H9 (cell line): ENCODE measurements around the gene TWSG1. TPM values are rescaled to one million over a fixed set of nuclear protein-coding genes. Genes with fewer than 3 reads are reported as not detected.

Experiments used
- DNase-seq: peaks from one replicate; pipeline ENCODE4 v3.0.0-alpha.2; 2017
- H2AFZ ChIP-seq: one replicate; pipeline ENCODE4 v1.6.1; 2013; ENCODE audit warnings: mild to moderate bottlenecking, low read length, control low read depth, moderate library complexity
- H2AK5ac ChIP-seq: 2 replicates; pipeline ENCODE4 v1.6.1; 2013; ENCODE audit warnings: low read length, control low read depth, mixed read lengths; ENCODE audit not compliant: insufficient read length
- H2BK120ac ChIP-seq: one replicate; pipeline ENCODE4 v1.6.1; 2013; ENCODE audit warnings: low read depth, mild to moderate bottlenecking, low read length, control low read depth, inconsistent platforms; ENCODE audit not compliant: poor library complexity, severe bottlenecking
- H2BK12ac ChIP-seq: 2 replicates; pipeline ENCODE4 v1.6.1; 2013; ENCODE audit warnings: low read length, control low read depth, mixed read lengths, low read depth; ENCODE audit not compliant: insufficient read length
- H2BK15ac ChIP-seq: 2 replicates; pipeline ENCODE4 v1.6.1; 2013; ENCODE audit warnings: low read depth, low read length, control low read depth
- H2BK20ac ChIP-seq: one replicate; pipeline ENCODE4 v1.6.1; 2013; ENCODE audit warnings: low read depth, mild to moderate bottlenecking, low read length, control low read depth, inconsistent platforms; ENCODE audit not compliant: poor library complexity, severe bottlenecking
- H2BK5ac ChIP-seq: 2 replicates; pipeline ENCODE4 v1.6.1; 2013; ENCODE audit warnings: low read length, control low read depth, mixed read lengths; ENCODE audit not compliant: insufficient read length
- H3K14ac ChIP-seq: 2 replicates; pipeline ENCODE4 v1.6.1; 2013; ENCODE audit warnings: low read length, control low read depth; ENCODE audit not compliant: insufficient read depth
- H3K18ac ChIP-seq: 2 replicates; pipeline ENCODE4 v1.6.1; 2013; ENCODE audit warnings: low read depth, mild to moderate bottlenecking, mixed read lengths, low read length, control low read depth; ENCODE audit not compliant: insufficient read length
- H3K23ac ChIP-seq: 2 replicates; pipeline ENCODE4 v1.6.1; 2013; ENCODE audit warnings: low read length, control low read depth, mixed read lengths, low read depth; ENCODE audit not compliant: insufficient read length
- H3K23me2 ChIP-seq: 2 replicates; pipeline ENCODE4 v1.6.1; 2013; ENCODE audit warnings: low read depth, mild to moderate bottlenecking, mixed read lengths, low read length, control low read depth; ENCODE audit not compliant: insufficient read length, poor library complexity, severe bottlenecking
- H3K27ac ChIP-seq: 2 replicates; pipeline ENCODE4 v1.5.1; 2013; ENCODE audit warnings: low read length, control low read depth, mixed read lengths, low read depth; ENCODE audit not compliant: insufficient read length
- H3K27me3 ChIP-seq: 2 replicates; pipeline ENCODE4 v1.6.1; 2013; ENCODE audit warnings: low read length, control low read depth, inconsistent platforms; ENCODE audit not compliant: insufficient read depth
- H3K4ac ChIP-seq: 2 replicates; pipeline ENCODE4 v1.6.1; 2013; ENCODE audit warnings: low read depth, mild to moderate bottlenecking, control low read depth, inconsistent platforms, low read length, moderate library complexity
- H3K4me1 ChIP-seq: 2 replicates; pipeline ENCODE4 v1.6.1; 2013; ENCODE audit warnings: low read length, control low read depth, inconsistent platforms; ENCODE audit not compliant: insufficient read depth
- H3K4me2 ChIP-seq: 2 replicates; pipeline ENCODE4 v1.6.1; 2013; ENCODE audit warnings: low read length, control low read depth, mixed read lengths; ENCODE audit not compliant: insufficient read length, insufficient read depth
- H3K56ac ChIP-seq: 2 replicates; pipeline ENCODE4 v1.6.1; 2013; ENCODE audit warnings: low read depth, mild to moderate bottlenecking, mixed read lengths, low read length, control low read depth; ENCODE audit not compliant: insufficient read length
- H3K79me1 ChIP-seq: 2 replicates; pipeline ENCODE4 v1.6.1; 2013; ENCODE audit warnings: low read depth, mild to moderate bottlenecking, moderate library complexity, low read length, control low read depth, inconsistent platforms; ENCODE audit not compliant: insufficient read depth, poor library complexity, severe bottlenecking
- H3K79me2 ChIP-seq: 2 replicates; pipeline ENCODE4 v1.6.1; 2013; ENCODE audit warnings: low read length, control low read depth, inconsistent platforms; ENCODE audit not compliant: insufficient read depth
- H3K9ac ChIP-seq: 2 replicates; pipeline ENCODE4 v1.6.1; 2013; ENCODE audit warnings: low read length, control low read depth, mixed read lengths; ENCODE audit not compliant: insufficient read length; ENCODE audit errors: extremely low read depth
- H3K9me3 ChIP-seq: one replicate; pipeline ENCODE4 v1.6.1; 2013; ENCODE audit warnings: low read depth, low read length, inconsistent platforms; ENCODE audit not compliant: control insufficient read depth
- H3T11ph ChIP-seq: one replicate; pipeline ENCODE4 v1.6.1; 2013; ENCODE audit warnings: mild to moderate bottlenecking, low read length, control low read depth, inconsistent platforms
- H4K20me1 ChIP-seq: one replicate; pipeline ENCODE4 v1.6.1; 2013; ENCODE audit not compliant: control insufficient read depth, insufficient read length, insufficient read depth
- H4K5ac ChIP-seq: 2 replicates; pipeline ENCODE4 v1.6.1; 2013; ENCODE audit warnings: low read depth, mild to moderate bottlenecking, mixed read lengths, low read length, control low read depth; ENCODE audit not compliant: insufficient read length
- H4K8ac ChIP-seq: replicated peaks from 2 replicates; pipeline ENCODE4 v1.6.1; 2013; ENCODE audit warnings: low read length, control low read depth, mixed read lengths, low read depth; ENCODE audit not compliant: insufficient read length
- H4K91ac ChIP-seq: 2 replicates; pipeline ENCODE4 v1.6.1; 2013; ENCODE audit warnings: low read depth, mild to moderate bottlenecking, moderate library complexity, mixed read lengths, low read length, control low read depth; ENCODE audit not compliant: insufficient read length
- H3K27ac Mint-ChIP-seq, 3 experiments: 2 replicates in 2 of 3; 3 replicates in 1 of 3; pipeline ENCODE4 v1.8.0; 2020 to 2021; ENCODE audit warnings: mixed read lengths in 3 of 3, mild to moderate bottlenecking in 1 of 3, moderate library complexity in 1 of 3
- H3K27me3 Mint-ChIP-seq: 2 replicates; pipeline ENCODE4 v1.8.0; 2021; ENCODE audit warnings: low read depth, mild to moderate bottlenecking, moderate library complexity, mixed read lengths
- H3K36me3 Mint-ChIP-seq, 3 experiments: 2 replicates in 2 of 3; 3 replicates in 1 of 3; pipeline ENCODE4 v1.8.0; 2020 to 2021; ENCODE audit warnings: low read depth in 3 of 3, mixed read lengths in 3 of 3; ENCODE audit not compliant: insufficient read depth in 1 of 3
- H3K4me1 Mint-ChIP-seq, 2 experiments: 2 replicates each; pipeline ENCODE4 v1.8.0; 2020; ENCODE audit warnings: mixed read lengths in 2 of 2
- H3K4me3 Mint-ChIP-seq, 2 experiments: 2 replicates in 1 of 2; 3 replicates in 1 of 2; pipeline ENCODE4 v1.8.0; 2020 to 2021; ENCODE audit warnings: mild to moderate bottlenecking in 2 of 2, mixed read lengths in 2 of 2, moderate library complexity in 1 of 2
- H3K9me3 Mint-ChIP-seq, 2 experiments: 2 replicates in 1 of 2; 3 replicates in 1 of 2; pipeline ENCODE4 v1.8.0; 2020; ENCODE audit warnings: mild to moderate bottlenecking in 2 of 2, mixed read lengths in 2 of 2, moderate library complexity in 1 of 2
- CTCF ChIP-seq: fragments of 200-600 bp; sonication (generic); conservative IDR thresholded peaks from 3 replicates; pipeline ENCODE4 v1.8.0; 2021; ENCODE audit warnings: antibody characterized with exemption, mild to moderate bottlenecking
- WGBS: extraction: QIAGEN DNeasy Blood & Tissue Kit; methylation state at CpG from one replicate; pipeline ENCODE4 v1.1.7; 2013; ENCODE audit warnings: missing lambda C conversion rate, low lambda C conversion rate, mixed read lengths; ENCODE audit not compliant: insufficient read length; ENCODE audit errors: extremely low coverage; 5-methylcytosine and 5-hydroxymethylcytosine counted together
- total RNA-seq: library from RNA; stranded (reverse); gene quantifications from 2 replicates; pipeline ENCODE4 v1.2.1, GENCODE V29; 2021

TWSG1 gene
- total RNA-seq, 1 experiment from 2014 or later = 25.7 TPM

GRCh38 chr18:9380621-9381395 is 46.2 kb downstream of the TWSG1 start:
- Histone ChIP-seq H2BK5ac (no peak overlapping the region), H3K79me2 (no peaks in the 10 kb centered on the region), H2BK120ac (no peak overlapping the region), H4K91ac (no peak overlapping the region), H2BK20ac (no peak overlapping the region), H3K56ac (no peak overlapping the region), H2BK12ac (no peak overlapping the region), H4K8ac (no peak overlapping the region), H2AK5ac (no peak overlapping the region), H3K9me3 (no peaks in the 10 kb centered on the region), H4K5ac (no peak overlapping the region), H4K20me1 (no peaks in the 10 kb centered on the region), H3K79me1 (no peaks in the 10 kb centered on the region), H2AFZ (no peak overlapping the region), H3K4ac (no peak overlapping the region), H3K27ac (no peak overlapping the region), H3T11ph (no peak overlapping the region), H3K23me2 (no peaks in the 10 kb centered on the region), H3K18ac (no peak overlapping the region), H3K23ac (no peak overlapping the region), H2BK15ac (no peak overlapping the region), H3K27me3 (no peaks in the 10 kb centered on the region), H3K9ac (no peak overlapping the region), H3K14ac (no peak overlapping the region), H3K4me2 (no peak overlapping the region), H3K4me1 (peaks cover 2% of the 10 kb centered on the region; the same call in 1 of the 2 replicates)
- DNase-seq = no peak
- no peak for TF ChIP-seq CTCF
- Mint-ChIP-seq H3K36me3 (peaks cover 0 to 19% (median 7%) of the 10 kb centered on the region in 3 experiments), H3K9me3 (no peaks in the 10 kb centered on the region; a peak in 1 of 5 replicates), H3K27me3 (no peaks in the 10 kb centered on the region), H3K27ac (peak overlapping the region in 2 of 3 experiments; percentile 11 to 94; a peak in 5 of 7 replicates), H3K4me1 (peaks cover 17 to 18% of the 10 kb centered on the region in 2 experiments), H3K4me3 (no peak overlapping the region)
- WGBS = no CpG with 5 or more reads among the region's 4 CpGs
